Ectodermal cell (in vitro differentiated cells): ENCODE results near the gene CILP.

Source experiments
- H3K27ac ChIP-seq: 2 replicates; pipeline ENCODE4 v1.7.0; 2013; ENCODE audit warnings: mild to moderate bottlenecking, low read depth, low read length; ENCODE audit not compliant: insufficient read depth, poor library complexity, severe bottlenecking
- H3K27me3 ChIP-seq: 2 replicates; pipeline ENCODE4 v1.7.0; 2013; ENCODE audit warnings: mild to moderate bottlenecking, low read length; ENCODE audit not compliant: insufficient read depth, control insufficient read depth, poor library complexity, severe bottlenecking
- H3K36me3 ChIP-seq: one replicate; pipeline ENCODE4 v1.7.0; 2013; ENCODE audit warnings: low read length; ENCODE audit not compliant: control insufficient read depth, insufficient read depth
- H3K4me1 ChIP-seq: one replicate; pipeline ENCODE4 v1.7.0; 2013; ENCODE audit warnings: low read length; ENCODE audit not compliant: control insufficient read depth, insufficient read depth
- H3K4me3 ChIP-seq: 2 replicates; pipeline ENCODE4 v1.7.0; 2013; ENCODE audit warnings: low read depth, low read length, control low read depth; ENCODE audit not compliant: insufficient read depth
- H3K9me3 ChIP-seq: 2 replicates; pipeline ENCODE4 v1.7.0; 2013; ENCODE audit warnings: mild to moderate bottlenecking, low read length, moderate library complexity; ENCODE audit not compliant: control insufficient read depth
- WGBS, 2 experiments: methylation state at CpG; one replicate each; pipeline ENCODE4 v1.1.7; 2013; ENCODE audit warnings: missing lambda C conversion rate in 2 of 2; 5-methylcytosine and 5-hydroxymethylcytosine counted together

Gene CILP

DNA sequence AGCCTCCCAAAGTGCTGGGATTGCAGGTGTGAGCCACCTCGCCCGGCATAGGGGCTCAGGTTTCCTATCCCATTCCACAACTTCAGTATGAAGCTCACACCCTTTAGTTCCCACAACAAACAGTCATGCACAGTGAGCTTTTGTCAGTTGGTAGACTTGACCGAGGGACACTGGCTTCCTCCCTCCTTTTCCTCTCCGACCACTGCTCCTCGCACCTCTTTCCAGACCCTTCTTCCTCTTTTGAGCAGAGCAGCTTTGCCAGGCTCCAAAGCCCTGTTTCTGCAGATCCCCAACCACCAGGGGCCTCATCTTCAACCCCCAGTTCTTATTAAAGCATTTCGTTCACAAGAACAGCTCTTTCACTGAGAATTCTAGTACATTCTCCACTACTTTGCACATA, 12.7 kb upstream of the CILP start:
- Histone ChIP-seq H3K36me3 (no peaks in the 10 kb centered on the region), H3K27me3 (no peaks in the 10 kb centered on the region), H3K27ac (no peak overlapping the region), H3K4me3 (no peak overlapping the region), H3K4me1 (no peaks in the 10 kb centered on the region), H3K9me3 (no peaks in the 10 kb centered on the region)
- 94 to 96% methylated on average over 6 of the region's 6 CpGs for WGBS, 2 experiments

DNA sequence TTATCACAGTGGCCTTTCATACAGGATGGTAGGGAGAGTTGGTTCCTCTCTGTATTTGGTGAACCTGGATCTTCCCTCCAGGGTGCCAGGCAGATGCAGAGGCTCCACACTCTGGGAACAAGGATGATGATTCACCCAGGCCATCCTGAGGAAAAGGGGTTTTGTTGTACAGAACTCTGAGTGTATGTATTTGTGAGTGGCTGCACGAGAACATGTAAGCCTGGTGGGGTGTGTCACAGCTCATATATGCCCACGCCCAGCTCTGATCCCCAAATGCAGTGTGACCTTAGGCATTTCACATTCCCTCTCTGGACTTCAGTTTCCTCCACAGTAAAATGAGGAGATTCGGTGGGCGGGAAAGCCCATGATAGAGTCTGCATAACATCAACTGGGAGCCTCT, 11.6 kb upstream of the CILP start:
- 90 to 94% methylated on average over 4 of the region's 4 CpGs for WGBS, 2 experiments
- Histone ChIP-seq H3K27me3 (no peaks in the 10 kb centered on the region), H3K9me3 (no peaks in the 10 kb centered on the region), H3K4me1 (no peaks in the 10 kb centered on the region), H3K4me3 (no peak overlapping the region), H3K27ac (no peak overlapping the region), H3K36me3 (no peaks in the 10 kb centered on the region)

DNA sequence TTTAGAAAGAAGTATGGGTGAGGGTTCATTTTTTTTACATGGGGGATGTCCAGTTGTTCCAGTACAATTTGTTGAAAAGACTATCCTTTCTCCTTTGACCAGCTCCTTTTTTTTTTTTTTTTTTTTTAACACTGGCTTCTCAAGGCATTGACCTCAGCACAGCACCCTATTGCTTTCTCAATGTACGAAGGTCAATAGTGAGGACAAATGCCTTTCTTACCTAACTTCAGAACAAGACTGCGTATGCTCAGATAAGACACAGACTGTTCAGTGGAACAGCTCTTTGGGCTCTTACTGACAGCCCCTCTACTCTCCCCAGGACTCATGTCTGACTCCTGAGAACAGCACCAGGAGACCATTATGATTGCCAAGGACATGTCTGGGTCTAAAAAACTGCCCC, 10.4 kb upstream of the CILP start:
- H3K4me3 ChIP-seq, result no peak overlapping the region
- no peaks in the 10 kb centered on the region for H3K36me3 ChIP-seq
- no peaks in the 10 kb centered on the region for H3K9me3 ChIP-seq
- H3K27ac ChIP-seq, result no peak overlapping the region
- H3K4me1 ChIP-seq, result no peaks in the 10 kb centered on the region
- H3K27me3 ChIP-seq, result no peaks in the 10 kb centered on the region
- WGBS, 2 experiments, result 92 to 96% methylated on average over 2 of the region's 2 CpGs

DNA sequence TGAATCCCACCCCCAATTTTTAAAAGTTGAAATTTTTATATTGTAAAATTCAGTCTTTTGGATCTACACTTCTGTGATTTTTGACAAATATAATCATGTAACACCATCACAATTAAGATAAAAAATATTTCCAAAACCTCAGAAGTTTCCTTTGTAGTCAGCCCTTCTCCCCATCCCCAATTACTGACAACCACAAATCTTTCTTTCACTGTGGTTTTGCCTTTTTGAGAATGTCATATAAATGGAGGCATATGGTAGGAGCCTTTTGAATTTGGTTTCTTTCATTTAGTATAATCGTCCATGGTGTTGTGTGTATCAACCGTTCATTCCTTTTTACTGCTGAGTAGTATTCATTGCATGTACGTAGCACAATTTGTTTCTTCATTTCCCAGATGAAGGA, 7.9 kb upstream of the CILP start:
- Histone ChIP-seq H3K4me1 (no peaks in the 10 kb centered on the region), H3K27me3 (no peaks in the 10 kb centered on the region), H3K27ac (no peak overlapping the region), H3K36me3 (no peaks in the 10 kb centered on the region), H3K9me3 (no peaks in the 10 kb centered on the region), H3K4me3 (no peak overlapping the region)
- 97 to 98% methylated on average over 3 of the region's 3 CpGs for WGBS, 2 experiments

DNA sequence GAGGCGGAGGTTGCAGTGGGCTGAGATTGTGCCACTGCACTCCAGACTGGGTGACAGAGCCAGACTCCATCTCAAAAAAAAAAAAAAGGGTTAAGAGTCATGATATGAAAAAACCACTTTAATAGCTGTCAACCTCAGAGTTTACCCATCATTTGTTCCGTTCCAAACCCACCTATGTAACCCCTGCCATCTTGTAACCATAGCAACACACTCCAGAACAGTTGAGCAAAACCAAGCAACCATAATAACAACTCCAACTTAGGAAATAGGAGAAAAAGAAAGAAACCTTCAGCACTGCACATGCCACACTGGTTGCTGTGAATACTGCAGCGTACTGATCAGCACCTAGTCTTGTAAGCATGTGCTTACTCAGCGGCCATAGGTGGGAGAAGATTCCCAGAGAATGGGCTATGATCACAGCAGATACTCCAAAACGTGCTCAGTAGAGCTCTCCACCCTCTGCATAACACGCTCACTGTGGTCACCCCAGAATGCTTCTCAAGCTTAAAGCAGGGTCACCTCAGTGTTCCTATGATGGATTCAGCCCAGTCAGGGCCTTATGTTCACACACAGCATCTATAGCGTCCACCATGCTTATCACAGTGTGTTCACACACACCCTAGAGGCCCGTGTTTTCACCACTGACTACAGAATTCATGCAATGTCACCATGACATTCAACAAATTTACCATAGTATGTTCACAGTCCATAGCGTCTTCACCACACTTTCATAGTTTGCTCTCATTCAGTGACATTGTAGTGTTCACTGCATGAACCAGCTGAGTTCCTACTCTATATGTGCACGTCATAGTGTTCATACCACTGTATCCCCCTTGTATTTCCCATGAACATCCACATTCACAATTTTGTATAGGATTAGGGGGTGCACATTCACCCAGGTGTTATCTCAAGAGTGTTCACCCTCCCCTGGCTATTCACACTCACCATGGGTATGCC, 6.5 kb upstream of the CILP start:
- Histone ChIP-seq H3K9me3 (no peaks in the 10 kb centered on the region), H3K27ac (no peak overlapping the region), H3K36me3 (no peaks in the 10 kb centered on the region), H3K27me3 (no peaks in the 10 kb centered on the region), H3K4me1 (no peaks in the 10 kb centered on the region), H3K4me3 (no peak overlapping the region)
- 81 to 82% methylated on average over 10 of the region's 10 CpGs for WGBS, 2 experiments

DNA sequence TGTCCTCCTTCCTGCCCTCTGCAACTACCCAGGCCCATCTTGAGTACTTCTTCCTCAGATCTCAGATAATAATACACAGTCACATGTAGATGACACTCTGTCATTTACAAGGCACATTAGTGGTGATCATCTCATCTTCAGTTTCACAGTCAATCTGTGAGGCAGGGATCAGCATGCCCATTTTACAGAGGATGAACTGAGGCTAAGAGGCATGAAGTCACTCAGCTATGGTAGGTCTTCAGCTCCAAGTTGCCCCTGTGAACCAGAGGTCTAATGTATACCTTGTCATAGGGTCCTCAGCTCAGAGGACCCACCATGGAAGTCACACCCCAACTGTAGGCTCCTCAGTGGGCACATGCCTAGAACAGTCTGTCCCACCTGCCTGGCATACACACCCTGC, 4.2 kb upstream of the CILP start:
- Histone ChIP-seq H3K36me3 (no peaks in the 10 kb centered on the region), H3K9me3 (no peaks in the 10 kb centered on the region), H3K27me3 (no peaks in the 10 kb centered on the region), H3K4me3 (no peak overlapping the region), H3K4me1 (peaks cover 15% of the 10 kb centered on the region), H3K27ac (no peak overlapping the region)

DNA sequence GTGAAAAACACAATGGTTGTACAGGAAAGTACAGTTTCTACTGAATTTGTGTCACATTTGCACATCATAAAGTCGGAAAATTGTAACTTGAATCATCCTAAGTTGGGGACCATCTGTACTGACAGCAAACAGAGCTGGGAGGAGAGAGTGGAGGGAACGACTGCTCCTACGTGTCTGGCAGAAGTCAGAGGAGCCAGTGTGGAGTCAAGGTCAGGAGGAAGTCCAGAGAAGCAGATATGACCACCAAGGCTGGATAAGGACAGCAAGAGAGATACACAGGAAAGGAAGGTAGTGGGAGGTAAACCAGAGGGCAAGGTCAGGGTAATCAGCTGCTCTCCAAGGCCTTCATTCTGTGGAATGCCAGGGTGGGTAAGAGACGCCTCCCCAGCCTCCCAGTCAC, 2.7 kb upstream of the CILP start:
- Histone ChIP-seq H3K36me3 (no peaks in the 10 kb centered on the region), H3K9me3 (no peaks in the 10 kb centered on the region), H3K4me1 (peaks cover 18% of the 10 kb centered on the region), H3K27ac (no peak overlapping the region), H3K27me3 (no peaks in the 10 kb centered on the region), H3K4me3 (no peak overlapping the region)
- 89 to 94% methylated on average over 4 of the region's 4 CpGs for WGBS, 2 experiments

DNA sequence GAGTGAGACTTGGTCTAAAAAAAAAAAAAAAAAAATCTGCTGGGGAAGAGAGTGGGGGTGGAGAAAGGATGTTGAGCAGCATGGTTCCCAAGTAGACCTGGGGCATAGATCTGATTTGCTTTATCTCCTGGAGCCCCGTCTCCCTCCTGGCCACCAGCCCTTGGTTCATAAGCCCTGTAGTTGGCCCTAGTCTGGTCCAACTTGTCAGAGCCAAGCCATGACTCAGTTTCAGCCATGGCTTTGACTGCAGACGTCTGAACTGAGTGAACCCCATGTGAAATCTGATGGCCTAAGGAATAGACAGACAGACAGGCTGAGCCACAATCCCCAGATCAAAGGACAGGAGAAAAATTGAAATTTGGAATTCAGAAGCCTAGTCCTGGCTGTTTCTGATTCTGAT, 2.0 kb upstream of the CILP start:
- Histone ChIP-seq H3K9me3 (no peaks in the 10 kb centered on the region), H3K4me3 (no peak overlapping the region), H3K4me1 (peaks cover 25% of the 10 kb centered on the region), H3K36me3 (no peaks in the 10 kb centered on the region), H3K27me3 (no peaks in the 10 kb centered on the region), H3K27ac (no peak overlapping the region)
- WGBS, 2 experiments, result 84 to 96% methylated on average over 2 of the region's 2 CpGs

DNA sequence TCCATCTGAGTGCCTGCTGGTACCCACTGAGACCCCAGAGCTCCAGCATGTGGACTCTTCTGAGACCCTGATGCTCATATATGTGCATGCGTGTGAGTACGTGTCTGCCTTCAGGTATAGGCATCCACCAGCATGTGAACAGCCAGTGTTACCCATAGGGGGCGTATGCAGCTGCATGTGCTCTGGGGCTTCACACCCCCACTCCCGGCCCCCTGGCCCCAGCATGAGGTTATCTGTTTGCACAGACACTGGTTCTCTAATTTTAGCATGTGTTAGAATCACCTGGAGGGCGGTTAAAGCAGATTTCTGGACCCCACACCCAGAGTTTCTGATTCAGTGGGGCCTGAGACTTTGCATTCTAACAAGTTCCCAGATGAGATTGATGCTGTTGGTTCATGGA, 824 bp upstream of the CILP start:
- H3K36me3 ChIP-seq, result no peaks in the 10 kb centered on the region
- no peak overlapping the region for H3K4me3 ChIP-seq
- no peaks in the 10 kb centered on the region for H3K9me3 ChIP-seq
- no peak overlapping the region for H3K27ac ChIP-seq
- H3K4me1 ChIP-seq, result peaks cover 26% of the 10 kb centered on the region
- H3K27me3 ChIP-seq, result no peaks in the 10 kb centered on the region
- 80 to 88% methylated on average over 5 of the region's 5 CpGs for WGBS, 2 experiments

DNA sequence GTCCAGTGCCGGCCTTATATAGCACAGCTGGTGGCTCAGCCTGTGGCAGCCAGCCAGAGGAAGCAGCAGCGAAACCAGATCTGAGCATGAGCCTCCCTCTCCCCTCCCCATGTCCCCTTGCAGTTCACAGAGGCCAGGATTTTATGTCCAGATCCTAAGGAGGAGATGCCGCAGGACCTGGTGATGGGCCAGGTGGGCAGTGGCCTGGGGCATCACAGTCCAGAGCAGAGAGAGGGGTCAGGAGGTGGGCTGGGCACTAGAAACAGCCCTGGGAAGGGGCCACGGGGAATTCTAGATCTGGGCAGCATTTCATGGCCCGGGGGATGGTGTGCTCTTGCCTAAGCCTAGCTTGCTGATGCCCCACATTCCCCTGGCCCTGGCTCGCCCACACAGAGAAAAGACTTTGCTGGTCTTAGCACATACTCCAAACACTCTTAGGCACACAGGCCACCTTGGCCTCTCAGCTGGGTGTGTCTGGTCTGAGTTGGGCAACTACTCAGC, 259 bp upstream of the CILP start:
- H3K27ac ChIP-seq, result no peak overlapping the region
- no peaks in the 10 kb centered on the region for H3K9me3 ChIP-seq
- peaks cover 26% of the 10 kb centered on the region for H3K4me1 ChIP-seq
- H3K27me3 ChIP-seq, result no peaks in the 10 kb centered on the region
- WGBS, 2 experiments, result 81 to 83% methylated on average over 6 of the region's 6 CpGs
- no peak overlapping the region for H3K4me3 ChIP-seq
- no peaks in the 10 kb centered on the region for H3K36me3 ChIP-seq
